Activated naive CD8-positive, alpha-beta T cell treated with anti-CD3 and anti-CD28 coated beads, Interleukin-2, amount 50 U/mL, for 16 hours (primary cell): Measurements from ENCODE around the gene LTC4S.
"Not testable (repeated sequence)": the region's sequence is repeated elsewhere in the genome, so short reads cannot be mapped to it uniquely, and the experiment has no call there.

Source experiments
- DNase-seq: peaks from one replicate; pipeline ENCODE4 v3.0.0-alpha.2; 2020; ENCODE audit warnings: low read depth, low spot score

LTC4S gene

DNA sequence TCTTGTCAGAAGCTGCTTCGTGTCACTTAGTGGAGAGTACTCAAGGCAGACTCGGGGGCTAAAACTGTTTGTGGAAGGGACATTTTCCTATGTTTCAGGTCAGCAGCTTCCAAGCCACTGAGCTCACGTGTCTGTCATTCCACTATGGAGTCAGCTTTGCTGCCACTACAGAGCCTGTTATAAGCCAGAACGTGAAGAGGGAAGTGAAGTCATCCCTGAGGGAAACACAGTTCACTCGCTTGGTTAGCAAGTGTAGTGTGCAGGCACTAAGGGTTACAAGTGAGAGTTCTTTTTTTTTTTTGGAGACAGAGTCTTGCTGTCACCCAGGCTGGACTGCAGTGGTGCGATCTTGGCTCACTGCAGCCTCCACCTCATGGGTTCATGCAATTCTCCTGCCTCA lies 24.5 kb upstream of the LTC4S start:
- no peak for DNase-seq

- DNase-seq = no peak
Observed at GRCh38 chr5:179769796-179770195, 24.0 kb upstream of the LTC4S start.

- no peak for DNase-seq
Observed at GRCh38 chr5:179771311-179771895, 22.4 kb upstream of the LTC4S start.

GRCh38 chr5:179772351-179772750 lies 21.4 kb upstream of the LTC4S start:
- no peak for DNase-seq

GRCh38 chr5:179773686-179774040 lies 20.1 kb upstream of the LTC4S start:
- DNase-seq = no peak

DNA sequence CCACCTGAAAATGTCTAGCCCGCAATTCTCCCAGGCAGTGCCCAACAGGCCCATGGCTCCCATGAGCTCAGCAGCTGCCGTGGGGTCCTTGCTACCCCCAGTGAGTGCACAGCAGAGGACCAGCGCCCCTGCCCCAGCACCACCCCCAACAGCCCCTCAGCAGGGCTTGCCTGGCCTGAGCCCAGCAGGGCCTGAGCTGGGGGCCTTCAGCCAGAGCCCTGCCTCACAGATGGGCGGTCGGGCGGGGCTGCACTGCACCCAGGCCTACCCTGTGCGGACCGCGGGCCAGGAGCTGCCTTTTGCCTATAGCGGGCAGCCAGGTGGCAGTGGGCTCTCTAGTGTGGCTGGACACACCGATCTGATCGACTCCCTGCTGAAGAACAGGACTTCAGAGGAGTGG lies 19.3 kb upstream of the LTC4S start:
- DNase-seq = no peak

- DNase-seq = no peak
Observed at GRCh38 chr5:179776411-179776938, 17.3 kb upstream of the LTC4S start.

GRCh38 chr5:179777456-179777855 lies 16.3 kb upstream of the LTC4S start:
- DNase-seq = no peak

DNA sequence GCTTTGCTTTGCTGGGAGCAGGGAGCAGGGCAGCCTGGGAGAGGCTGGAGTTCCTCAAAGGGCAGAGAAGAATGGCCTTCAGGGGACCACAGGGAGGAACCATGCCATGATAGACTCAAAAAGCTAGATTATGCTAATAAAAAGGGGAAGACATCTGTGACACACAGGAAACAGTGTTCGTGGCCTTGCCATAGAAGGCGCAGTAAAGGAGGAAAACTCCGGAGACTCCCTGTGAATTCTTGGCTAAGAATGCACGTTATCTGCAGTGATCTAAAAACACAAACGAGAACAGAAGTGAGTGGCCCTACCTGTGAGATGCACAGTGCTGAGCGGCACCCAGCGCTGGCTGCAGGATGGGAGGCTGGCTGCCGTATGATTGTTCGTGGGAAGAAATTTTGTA lies 15.9 kb upstream of the LTC4S start:
- DNase-seq = no peak

DNA sequence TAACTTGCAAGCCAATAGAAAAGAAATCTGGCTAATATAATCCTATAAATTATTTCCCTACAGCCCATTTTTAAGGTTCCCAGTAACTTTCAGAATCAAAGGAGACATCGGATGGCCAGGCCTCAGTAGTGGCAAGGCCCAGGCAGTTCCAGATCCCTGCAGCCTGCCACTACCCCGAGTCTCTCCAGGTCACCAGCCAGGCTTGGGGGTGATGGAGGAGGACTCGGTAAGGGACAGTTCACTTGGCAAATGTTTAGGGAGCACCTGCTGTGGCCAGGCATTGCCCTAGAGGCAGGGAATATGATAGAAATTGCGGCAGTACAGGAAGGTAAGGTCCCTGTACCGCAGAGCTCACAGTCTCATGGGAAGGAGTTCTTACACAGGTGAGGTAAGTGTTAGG lies 15.2 kb upstream of the LTC4S start:
- no peak for DNase-seq

DNA sequence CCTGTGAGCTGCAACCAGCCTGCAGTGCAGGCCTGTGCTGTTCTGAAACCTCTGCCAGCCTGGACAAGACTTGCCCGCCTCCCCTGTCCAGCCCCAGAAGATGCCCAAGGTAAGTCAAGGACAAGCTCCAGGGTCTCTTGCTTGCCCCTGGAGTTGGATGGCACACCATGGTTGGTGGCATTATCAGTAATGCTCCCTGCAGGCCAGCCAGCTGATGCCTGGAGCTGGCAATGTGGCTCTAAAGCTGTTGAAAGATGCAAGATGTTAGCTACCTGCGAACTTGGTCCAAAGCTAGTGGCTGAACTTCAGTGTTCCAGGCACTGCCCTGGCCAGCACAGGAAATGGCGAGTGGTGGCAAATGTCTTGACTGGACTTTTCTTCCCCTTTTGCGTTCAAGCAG lies 14.0 kb upstream of the LTC4S start:
- DNase-seq = no peak

DNA sequence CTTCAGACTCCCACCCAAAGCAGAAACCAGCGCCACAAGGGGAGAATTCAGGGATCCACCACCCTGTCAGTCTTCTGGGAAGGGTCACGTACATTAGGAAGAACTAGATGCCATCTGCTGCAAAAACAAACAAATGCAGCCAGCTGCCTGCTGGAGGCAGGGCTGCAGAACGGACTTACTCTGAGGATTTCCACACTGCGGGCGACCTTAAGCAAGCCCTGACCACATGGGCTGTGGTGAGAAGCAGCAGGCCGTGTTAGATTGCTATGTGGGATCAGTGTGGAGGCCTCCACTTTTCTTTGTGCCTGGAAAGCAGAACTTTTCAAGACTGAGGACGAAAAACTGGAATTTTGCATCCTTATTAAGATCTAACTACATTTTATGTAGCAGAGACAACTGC lies 13.4 kb upstream of the LTC4S start:
- no peak for DNase-seq

- DNase-seq = no peak
Observed at GRCh38 chr5:179781846-179782245, 11.9 kb upstream of the LTC4S start.

DNA sequence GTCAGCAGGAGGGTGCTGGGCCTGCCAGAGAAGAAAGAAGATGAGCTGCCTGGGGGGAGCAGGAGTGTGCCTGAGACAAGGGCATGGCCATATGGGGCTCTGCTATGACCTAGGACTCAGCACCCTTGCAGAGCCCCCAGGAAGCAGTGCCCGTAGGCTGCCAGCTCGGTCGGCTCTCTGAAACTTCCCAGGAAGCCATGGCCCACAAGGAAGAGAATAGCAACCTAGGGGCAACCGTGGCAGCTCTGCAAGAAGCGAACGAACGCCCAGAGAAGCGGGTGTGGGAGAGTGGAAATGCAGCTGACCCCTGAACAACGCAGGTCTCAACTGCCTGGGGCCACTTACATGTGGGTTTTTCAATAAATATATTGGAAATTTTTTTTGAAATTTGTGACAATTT lies 10.7 kb upstream of the LTC4S start:
- DNase-seq = no peak

DNA sequence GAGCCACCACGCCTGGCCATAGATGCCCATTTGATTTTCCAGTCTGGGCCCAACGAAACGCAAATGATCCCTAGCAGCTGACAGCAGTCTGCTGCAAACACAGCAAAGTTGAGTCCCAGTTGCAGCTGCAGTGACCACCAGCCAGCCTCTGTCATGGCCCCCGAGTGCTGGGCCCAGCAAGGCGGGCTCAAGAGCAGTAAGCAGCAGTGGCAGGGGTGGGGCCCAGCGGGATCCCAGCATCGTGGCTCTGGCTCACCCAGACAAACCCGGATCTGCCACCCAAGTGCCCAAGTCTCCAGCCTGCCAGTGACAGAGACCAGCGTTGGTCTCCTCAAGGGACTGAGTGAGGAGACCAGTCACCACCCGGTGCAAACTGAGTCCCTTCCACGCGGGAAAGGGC lies 6.9 kb upstream of the LTC4S start:
- DNase-seq = no peak

GRCh38 chr5:179788193-179788854 lies 5.5 kb upstream of the LTC4S start:
- DNase-seq = no peak

DNA sequence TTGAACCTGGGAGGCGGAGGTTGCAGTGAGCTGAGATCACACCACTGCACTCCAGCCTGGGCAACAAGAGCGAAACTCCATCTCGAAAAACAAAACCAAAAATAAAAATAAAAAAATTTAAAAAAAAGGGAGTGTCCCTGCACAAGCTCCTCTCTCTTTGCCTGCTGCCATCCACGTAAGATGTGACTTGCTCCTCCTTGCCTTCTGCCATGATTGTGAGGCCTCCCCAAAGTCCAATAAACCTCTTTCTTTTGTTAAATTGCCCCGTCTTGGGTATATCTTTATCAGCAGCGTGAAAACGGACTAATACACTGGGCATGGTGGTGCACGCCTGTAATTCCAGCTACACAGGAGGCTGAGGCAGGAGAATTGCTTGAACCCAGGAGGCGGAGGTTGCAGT lies 4.5 kb upstream of the LTC4S start:
- not testable (repeated sequence) for DNase-seq

- DNase-seq = no peak
Observed at GRCh38 chr5:179791881-179792611, 1.7 kb upstream of the LTC4S start.

GRCh38 chr5:179792612-179793467 lies 946 bp upstream of the LTC4S start:
- DNase-seq = no peak

DNA sequence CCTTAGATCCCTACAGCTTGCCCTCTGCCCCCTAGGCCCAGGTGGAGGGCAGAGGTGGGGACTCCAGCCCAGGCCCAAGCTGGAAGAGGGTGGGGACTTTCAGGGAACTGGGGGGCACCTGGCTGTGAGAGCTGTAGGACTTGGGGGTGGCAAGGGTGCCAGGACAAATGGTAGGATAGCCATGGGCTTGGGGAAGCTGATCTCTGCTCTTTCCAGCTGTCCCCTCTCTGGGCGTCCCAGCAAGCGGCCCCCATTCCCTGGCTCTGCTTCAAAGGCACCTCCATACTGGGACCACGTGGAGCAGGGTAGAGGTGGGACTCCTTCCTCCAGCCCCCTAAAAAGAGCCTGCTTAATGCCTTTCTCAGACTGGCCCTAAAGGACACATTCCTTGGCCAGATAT lies 385 bp downstream of the LTC4S start:
- no peak for DNase-seq

GRCh38 chr5:179794575-179794974 lies 789 bp downstream of the LTC4S start:
- no peak for DNase-seq
